ENCODE results near the gene METTL27.
A peak's percentile ranks its signal among the peaks of the same experiment; 100 is the strongest.

DNA sequence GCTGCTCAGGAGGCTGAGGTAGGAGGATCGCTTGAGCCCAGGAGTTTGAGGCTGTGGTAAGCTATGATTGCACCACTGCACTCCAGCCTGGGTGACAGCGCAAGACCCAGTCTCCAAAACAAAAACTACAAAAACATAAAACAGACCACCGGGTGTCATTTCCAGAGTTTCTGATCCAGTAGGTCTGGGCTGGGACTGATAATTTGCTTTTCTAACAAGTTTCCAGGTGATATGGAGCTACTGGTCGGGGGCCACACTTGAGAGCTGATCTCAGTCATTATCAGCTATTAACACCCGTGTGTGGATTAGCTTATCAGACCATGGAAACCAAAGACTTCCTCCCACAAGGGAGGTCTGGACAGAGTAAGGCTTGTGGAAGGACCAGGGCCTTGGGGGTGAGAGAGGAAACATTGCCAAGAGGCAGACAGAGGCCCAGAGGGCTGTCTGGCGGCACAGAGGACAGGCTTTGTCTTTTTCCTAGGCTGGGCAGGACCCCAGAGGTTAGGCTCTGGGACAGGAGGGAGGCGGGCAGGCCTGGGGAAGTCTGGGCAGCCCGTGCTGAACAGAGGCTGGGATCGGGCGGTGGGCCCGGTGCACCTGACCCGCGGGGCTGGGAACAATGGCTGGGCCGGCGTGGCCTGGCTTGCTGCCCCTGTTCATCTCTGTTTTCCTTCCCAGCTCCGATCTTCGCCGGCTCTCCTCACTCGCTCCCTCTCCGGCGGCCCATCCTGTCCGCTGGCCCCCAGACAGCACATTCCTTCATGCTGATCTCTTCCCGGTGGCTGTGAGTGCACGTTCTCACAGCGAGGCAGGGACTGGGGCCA lies 43.9 kb upstream of the METTL27 start:
- TF ChIP-seq POLR2A (IDR thresholded peaks at IDR 0.05) (peak in 1 of 2 donors; percentile 6), POLR2AphosphoS5 (IDR thresholded peaks at IDR 0.05) (peak; percentile 74)
- TF ChIP-seq, protein P1, sequence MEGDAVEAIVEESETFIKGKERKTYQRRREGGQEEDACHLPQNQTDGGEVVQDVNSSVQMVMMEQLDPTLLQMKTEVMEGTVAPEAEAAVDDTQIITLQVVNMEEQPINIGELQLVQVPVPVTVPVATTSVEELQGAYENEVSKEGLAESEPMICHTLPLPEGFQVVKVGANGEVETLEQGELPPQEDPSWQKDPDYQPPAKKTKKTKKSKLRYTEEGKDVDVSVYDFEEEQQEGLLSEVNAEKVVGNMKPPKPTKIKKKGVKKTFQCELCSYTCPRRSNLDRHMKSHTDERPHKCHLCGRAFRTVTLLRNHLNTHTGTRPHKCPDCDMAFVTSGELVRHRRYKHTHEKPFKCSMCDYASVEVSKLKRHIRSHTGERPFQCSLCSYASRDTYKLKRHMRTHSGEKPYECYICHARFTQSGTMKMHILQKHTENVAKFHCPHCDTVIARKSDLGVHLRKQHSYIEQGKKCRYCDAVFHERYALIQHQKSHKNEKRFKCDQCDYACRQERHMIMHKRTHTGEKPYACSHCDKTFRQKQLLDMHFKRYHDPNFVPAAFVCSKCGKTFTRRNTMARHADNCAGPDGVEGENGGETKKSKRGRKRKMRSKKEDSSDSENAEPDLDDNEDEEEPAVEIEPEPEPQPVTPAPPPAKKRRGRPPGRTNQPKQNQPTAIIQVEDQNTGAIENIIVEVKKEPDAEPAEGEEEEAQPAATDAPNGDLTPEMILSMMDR (IDR thresholded peaks at IDR 0.05), result no peak

Data from gastroesophageal sphincter (tissue), 3 donors.